PFSK-1 (cell line): ENCODE results near the gene XRCC4.

Source experiments
- FOXP2 ChIP-seq: optimal IDR thresholded peaks from 2 replicates; pipeline ENCODE3; 2011; ENCODE audit warnings: borderline replicate concordance, control low read depth, inconsistent platforms; ENCODE audit not compliant: insufficient read depth; ENCODE audit errors: extremely low read length, extremely low read depth
- POLR2AphosphoS5 ChIP-seq: IDR thresholded peaks from 2 replicates; pipeline ENCODE4 v1.6.1; 2012; ENCODE audit warnings: low read depth, mild to moderate bottlenecking, control low read depth, low read length, moderate library complexity
- SIN3A ChIP-seq: IDR thresholded peaks from 2 replicates; pipeline ENCODE4 v1.6.1; 2012; ENCODE audit warnings: mild to moderate bottlenecking, low read length, moderate library complexity, borderline replicate concordance; ENCODE audit not compliant: insufficient read depth
- TAF1 ChIP-seq: IDR thresholded peaks from 2 replicates; pipeline ENCODE4 v1.6.1; 2012; ENCODE audit warnings: low read length, control low read depth, borderline replicate concordance; ENCODE audit not compliant: insufficient read depth
- TF ChIP-seq, protein P1 (sequence below), 2 experiments: IDR thresholded peaks; 2 replicates each; pipeline versions ENCODE4 v1.6.1 to v1.8.0; 2011 to 2012; ENCODE audit warnings: low read depth in 2 of 2, low read length in 2 of 2, control low read depth in 1 of 2, inconsistent platforms in 1 of 2, mild to moderate bottlenecking in 1 of 2, moderate library complexity in 1 of 2; ENCODE audit not compliant: insufficient read depth in 1 of 2

Gene XRCC4

DNA sequence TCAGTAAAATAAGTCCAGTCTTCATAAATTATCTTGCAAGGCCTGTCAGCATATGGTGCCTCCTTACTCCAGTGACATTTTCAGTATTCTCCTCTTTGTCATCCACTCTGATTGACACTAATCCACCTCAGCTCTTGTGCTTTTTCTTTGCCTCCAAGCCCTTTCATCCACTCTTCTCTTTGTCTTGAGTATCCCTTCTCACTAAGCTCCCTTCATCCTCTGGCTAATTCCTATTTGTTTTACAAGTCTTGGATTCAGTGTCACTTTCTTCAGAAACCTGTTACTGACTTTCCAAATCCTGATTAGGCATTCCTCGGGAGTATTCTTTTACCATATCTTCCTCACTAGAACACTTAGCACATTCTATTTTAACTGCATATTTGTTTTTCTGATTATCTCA lies 293.6 kb downstream of the XRCC4 start:
- TF ChIP-seq FOXP2 (no peak), TAF1 (no peak), POLR2AphosphoS5 (no peak), SIN3A (no peak)
- TF ChIP-seq, protein P1, sequence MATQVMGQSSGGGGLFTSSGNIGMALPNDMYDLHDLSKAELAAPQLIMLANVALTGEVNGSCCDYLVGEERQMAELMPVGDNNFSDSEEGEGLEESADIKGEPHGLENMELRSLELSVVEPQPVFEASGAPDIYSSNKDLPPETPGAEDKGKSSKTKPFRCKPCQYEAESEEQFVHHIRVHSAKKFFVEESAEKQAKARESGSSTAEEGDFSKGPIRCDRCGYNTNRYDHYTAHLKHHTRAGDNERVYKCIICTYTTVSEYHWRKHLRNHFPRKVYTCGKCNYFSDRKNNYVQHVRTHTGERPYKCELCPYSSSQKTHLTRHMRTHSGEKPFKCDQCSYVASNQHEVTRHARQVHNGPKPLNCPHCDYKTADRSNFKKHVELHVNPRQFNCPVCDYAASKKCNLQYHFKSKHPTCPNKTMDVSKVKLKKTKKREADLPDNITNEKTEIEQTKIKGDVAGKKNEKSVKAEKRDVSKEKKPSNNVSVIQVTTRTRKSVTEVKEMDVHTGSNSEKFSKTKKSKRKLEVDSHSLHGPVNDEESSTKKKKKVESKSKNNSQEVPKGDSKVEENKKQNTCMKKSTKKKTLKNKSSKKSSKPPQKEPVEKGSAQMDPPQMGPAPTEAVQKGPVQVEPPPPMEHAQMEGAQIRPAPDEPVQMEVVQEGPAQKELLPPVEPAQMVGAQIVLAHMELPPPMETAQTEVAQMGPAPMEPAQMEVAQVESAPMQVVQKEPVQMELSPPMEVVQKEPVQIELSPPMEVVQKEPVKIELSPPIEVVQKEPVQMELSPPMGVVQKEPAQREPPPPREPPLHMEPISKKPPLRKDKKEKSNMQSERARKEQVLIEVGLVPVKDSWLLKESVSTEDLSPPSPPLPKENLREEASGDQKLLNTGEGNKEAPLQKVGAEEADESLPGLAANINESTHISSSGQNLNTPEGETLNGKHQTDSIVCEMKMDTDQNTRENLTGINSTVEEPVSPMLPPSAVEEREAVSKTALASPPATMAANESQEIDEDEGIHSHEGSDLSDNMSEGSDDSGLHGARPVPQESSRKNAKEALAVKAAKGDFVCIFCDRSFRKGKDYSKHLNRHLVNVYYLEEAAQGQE (IDR thresholded peaks at IDR 0.05; ENCODE audit: insufficient read depth in 1 of 2, low read depth in 2 of 2, low read length in 2 of 2), result no peak

DNA sequence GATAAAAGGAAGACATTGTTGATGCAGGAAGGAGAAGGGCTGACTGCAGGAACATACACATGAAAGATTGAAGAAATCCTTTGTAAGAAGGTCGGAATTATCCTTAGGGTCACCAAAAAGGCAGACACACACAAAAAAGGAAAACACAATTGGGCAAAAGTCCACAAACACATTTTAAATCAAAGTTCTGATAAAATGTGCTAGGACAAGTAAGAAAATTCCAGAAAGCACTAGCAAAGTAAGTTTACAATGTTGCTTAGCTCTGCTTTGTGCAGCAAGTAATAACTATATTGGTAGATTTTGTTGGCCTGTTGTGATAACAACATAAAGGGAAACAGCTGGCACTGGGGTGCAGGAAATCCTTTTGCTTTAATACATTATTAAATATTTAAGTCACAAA lies 294.4 kb downstream of the XRCC4 start:
- TF ChIP-seq SIN3A (no peak), POLR2AphosphoS5 (no peak), FOXP2 (no peak), TAF1 (no peak)
- TF ChIP-seq, protein P1 (IDR thresholded peaks at IDR 0.05; ENCODE audit: insufficient read depth in 1 of 2, low read depth in 2 of 2, low read length in 2 of 2), result no peak

DNA sequence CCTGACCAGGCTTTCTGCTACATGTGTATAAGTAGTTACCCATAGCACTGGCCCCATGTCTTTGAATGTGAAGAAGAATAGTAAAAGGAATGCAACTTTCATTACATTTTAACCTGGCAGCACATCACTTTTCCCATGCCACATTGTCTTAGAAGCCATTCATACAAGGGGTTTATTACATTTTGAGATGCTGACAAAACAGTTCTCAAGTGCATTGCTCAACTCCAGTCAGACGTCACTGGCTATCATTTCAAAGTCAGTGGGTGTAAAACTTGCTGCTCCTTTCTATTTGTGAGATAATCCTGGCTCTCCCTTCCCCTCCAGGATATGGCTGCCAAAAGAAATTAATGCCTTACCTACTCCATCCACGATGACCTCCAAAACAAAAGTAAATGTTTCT lies 297.2 kb downstream of the XRCC4 start:
- no peak for TF ChIP-seq TAF1
- TF ChIP-seq, protein P1 (IDR thresholded peaks at IDR 0.05; ENCODE audit: insufficient read depth in 1 of 2, low read depth in 2 of 2, low read length in 2 of 2), result no peak
- no peak for TF ChIP-seq SIN3A
- TF ChIP-seq FOXP2, result no peak
- no peak for TF ChIP-seq POLR2AphosphoS5

DNA sequence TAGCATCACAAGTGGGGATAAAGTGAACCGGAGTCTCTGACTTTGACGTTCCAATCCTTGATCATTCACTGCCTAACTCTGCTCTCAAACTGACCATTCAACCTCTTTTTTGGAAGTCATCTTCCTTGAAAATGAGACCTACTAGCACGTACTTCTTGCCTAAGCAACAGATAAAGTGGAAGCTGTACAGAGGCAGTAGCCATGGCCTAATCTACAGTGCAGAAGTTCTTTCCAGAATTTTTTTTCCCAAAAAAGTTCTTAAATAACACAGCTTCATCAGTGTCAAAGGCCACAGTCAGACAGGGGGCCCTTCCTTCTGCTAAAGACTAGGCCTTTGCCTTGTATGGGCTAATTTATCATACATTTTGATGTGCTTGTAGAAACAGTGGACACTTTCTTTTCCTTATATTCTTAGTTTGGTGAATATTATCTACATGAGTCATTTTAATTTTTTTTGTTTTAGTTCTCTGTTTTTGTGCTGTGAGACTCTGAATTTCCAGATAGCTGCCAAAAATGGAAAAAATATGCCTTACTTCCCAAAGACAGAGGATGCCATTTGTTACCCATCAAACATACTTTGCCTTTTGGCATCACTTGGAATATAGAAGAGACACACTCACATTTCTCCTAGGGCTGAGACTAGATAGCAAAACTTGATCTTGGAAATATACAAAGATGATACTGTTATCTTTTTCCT lies 297.9 kb downstream of the XRCC4 start:
- TF ChIP-seq SIN3A (no peak), FOXP2 (no peak), TAF1 (no peak), POLR2AphosphoS5 (no peak)
- TF ChIP-seq, protein P1 (IDR thresholded peaks at IDR 0.05; ENCODE audit: insufficient read depth in 1 of 2, low read depth in 2 of 2, low read length in 2 of 2), result no peak
